Thoracic aorta (tissue), 2 donors: Measurements from ENCODE around the gene BBS2. TPM values are rescaled to one million over a fixed set of nuclear protein-coding genes. Genes with fewer than 3 reads are reported as not detected.

Experiments used
- ATAC-seq: fragments of 150-250 bp; one replicate; pipeline ENCODE4 v1.8.0; 2017; ENCODE audit warnings: low read depth; ENCODE audit not compliant: insufficient number of reproducible peaks, low FRiP score
- DNase-seq: peaks from one replicate; pipeline ENCODE4 v3.0.0-alpha.2; 2020; ENCODE audit warnings: low spot score
- H3K27ac ChIP-seq, 2 donors: fragments of 200-600 bp; sonication (generic); 1 replicate in 1 of 2; 2 replicates in 1 of 2; pipeline ENCODE4 v1.5.1; 2016; ENCODE audit warnings: mild to moderate bottlenecking in 2 of 2, moderate library complexity in 2 of 2
- H3K27me3 ChIP-seq: fragments of 200-600 bp; sonication (generic); replicated peaks from 2 replicates; pipeline ENCODE4 v1.6.0; 2016; ENCODE audit warnings: mild to moderate bottlenecking; ENCODE audit not compliant: insufficient read depth
- H3K36me3 ChIP-seq: fragments of 200-600 bp; sonication (generic); one replicate; pipeline ENCODE4 v1.5.1; 2016
- H3K4me1 ChIP-seq, 2 donors: fragments of 200-600 bp; sonication (generic); 1 replicate in 1 of 2; 2 replicates in 1 of 2; pipeline versions ENCODE4 v1.5.1 to v1.6.0; 2016; ENCODE audit warnings: low read depth in 2 of 2, mild to moderate bottlenecking in 1 of 2; ENCODE audit not compliant: control insufficient read depth in 1 of 2
- H3K4me3 ChIP-seq: fragments of 200-600 bp; sonication (generic); 2 replicates; pipeline ENCODE4 v1.5.1; 2016; ENCODE audit warnings: mild to moderate bottlenecking
- H3K9me3 ChIP-seq: fragments of 200-600 bp; sonication (generic); 2 replicates; pipeline ENCODE4 v1.5.1; 2016
- total RNA-seq, 2 donors: library from RNA; depleted of rRNA; stranded (reverse); fragments of >200 nt; gene quantifications; one replicate each; pipeline versions ENCODE4 v1.1.0 to v1.2.3, GENCODE V29; 2016
- TF ChIP-seq, protein P1 (sequence below): fragments of 200-600 bp; sonication (generic); IDR thresholded peaks from one replicate; pipeline ENCODE4 v1.5.1; 2019; ENCODE audit warnings: antibody characterized with exemption

BBS2 gene
- total RNA-seq, 2 donors from 2014 or later, result 33.3 to 39.3 TPM

DNA sequence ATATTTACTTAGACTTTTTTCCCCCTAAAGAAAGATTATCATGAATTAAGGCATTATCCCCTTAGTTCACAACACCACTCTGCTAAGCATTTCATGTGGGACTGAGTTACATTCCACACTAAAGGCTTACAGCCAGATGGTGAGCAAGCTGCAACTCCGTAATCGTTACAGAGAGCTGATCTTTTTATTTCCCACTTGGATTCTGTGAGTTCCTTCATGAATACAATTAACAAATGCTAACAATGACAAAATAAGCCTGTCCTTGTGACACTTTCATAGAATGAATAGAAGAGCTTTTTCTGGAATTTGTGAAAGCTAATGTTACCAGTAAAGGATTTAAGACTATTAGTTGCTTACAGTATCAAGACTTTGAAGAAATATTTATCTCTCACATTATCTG is 59.7 kb downstream of the BBS2 start:
- DNase-seq (no peak), ATAC-seq (no peak)
- TF ChIP-seq, protein P1, sequence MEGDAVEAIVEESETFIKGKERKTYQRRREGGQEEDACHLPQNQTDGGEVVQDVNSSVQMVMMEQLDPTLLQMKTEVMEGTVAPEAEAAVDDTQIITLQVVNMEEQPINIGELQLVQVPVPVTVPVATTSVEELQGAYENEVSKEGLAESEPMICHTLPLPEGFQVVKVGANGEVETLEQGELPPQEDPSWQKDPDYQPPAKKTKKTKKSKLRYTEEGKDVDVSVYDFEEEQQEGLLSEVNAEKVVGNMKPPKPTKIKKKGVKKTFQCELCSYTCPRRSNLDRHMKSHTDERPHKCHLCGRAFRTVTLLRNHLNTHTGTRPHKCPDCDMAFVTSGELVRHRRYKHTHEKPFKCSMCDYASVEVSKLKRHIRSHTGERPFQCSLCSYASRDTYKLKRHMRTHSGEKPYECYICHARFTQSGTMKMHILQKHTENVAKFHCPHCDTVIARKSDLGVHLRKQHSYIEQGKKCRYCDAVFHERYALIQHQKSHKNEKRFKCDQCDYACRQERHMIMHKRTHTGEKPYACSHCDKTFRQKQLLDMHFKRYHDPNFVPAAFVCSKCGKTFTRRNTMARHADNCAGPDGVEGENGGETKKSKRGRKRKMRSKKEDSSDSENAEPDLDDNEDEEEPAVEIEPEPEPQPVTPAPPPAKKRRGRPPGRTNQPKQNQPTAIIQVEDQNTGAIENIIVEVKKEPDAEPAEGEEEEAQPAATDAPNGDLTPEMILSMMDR, result no peak
- H3K9me3 ChIP-seq, result no peaks in the 10 kb centered on the region
- peaks cover 17% of the 10 kb centered on the region for H3K36me3 ChIP-seq
- no peak overlapping the region for H3K4me3 ChIP-seq
- H3K27ac ChIP-seq, result no peak overlapping the region
- no peaks in the 10 kb centered on the region for H3K4me1 ChIP-seq
- no peaks in the 10 kb centered on the region for H3K27me3 ChIP-seq

DNA sequence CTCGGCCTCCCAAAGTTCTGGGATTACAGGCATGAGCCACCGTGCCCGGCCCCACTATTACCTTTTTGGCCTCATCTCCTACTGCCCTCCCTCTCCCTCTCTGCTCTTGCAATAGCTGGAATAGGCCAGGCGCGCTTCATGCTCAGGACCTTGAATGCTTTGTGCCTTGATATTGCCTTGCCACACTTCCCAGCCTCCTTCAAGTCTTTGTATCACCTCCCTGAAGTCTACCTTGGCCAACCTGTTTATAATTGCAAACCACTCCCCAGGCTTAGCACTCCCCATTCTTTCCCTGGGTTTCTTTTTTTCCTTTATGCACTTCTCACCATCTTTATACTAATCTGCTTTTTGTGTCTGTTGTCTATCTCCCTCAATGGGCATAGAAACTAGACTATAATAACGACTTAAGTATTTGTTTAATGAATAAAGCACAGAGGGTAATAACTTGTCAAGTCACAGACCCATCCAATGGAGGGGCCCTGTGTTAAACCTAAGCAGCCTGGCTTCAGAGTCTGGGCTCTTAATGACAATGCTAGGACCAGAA is 61.8 kb downstream of the BBS2 start:
- H3K27ac ChIP-seq, result no peak overlapping the region
- H3K4me3 ChIP-seq, result no peak overlapping the region
- H3K36me3 ChIP-seq, result peaks cover 21% of the 10 kb centered on the region
- ATAC-seq (no peak), DNase-seq (no peak)
- H3K27me3 ChIP-seq, result no peaks in the 10 kb centered on the region
- TF ChIP-seq, protein P1, result no peak
- peaks cover 0 to 5% of the 10 kb centered on the region in 2 donors for H3K4me1 ChIP-seq
- no peaks in the 10 kb centered on the region for H3K9me3 ChIP-seq

DNA sequence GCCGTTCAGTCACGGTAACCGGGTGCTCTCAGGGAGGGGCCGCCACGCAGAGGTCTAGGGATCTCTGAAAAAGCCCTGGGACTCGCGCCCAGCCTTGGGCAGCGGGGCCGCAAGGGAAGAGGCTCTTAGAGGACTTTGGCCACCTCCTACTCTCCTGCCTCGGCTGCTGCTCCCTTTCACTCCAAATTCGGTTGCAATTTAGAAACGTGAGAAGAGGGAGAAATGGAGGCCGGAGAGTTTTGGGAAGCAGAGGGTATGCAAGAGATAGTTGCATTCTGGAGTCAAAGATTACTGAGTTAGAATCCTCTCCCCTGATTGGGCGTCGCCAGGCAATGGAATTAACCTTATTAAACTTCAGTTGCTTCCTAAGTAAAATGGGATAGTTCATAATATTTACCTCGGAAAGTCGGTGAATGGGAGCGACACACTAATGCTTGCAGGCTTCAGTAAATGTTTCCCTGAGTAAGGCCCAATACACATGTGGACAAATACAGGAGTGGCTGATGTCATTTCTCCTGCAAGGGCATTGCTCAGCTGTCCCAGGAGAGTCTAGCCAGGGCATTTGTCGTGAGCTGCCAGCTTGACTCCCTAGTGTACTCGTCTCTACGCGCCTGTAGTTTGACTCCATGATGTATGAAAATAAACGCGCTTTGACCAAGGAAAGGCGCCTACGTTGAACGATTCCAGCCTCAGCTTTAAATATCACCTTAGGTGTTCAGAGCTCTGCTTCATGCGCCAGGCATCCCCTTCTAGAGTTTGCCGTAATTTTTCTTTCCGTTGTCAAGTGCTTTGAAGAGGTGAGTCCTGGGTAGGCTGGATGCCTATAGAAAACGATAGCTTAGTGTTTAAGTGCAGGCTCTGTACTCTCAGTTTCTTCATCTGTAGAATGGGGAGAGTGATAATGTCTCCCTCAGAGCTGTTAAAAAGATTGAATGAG is 67.8 kb downstream of the BBS2 start:
- TF ChIP-seq, protein P1, result no peak
- peaks cover 5% of the 10 kb centered on the region for H3K36me3 ChIP-seq
- peaks cover 18 to 43% of the 10 kb centered on the region in 2 donors for H3K4me1 ChIP-seq
- H3K27me3 ChIP-seq, result no peaks in the 10 kb centered on the region
- peak overlapping the region; percentile 90 for H3K4me3 ChIP-seq
- peak overlapping the region; percentile 90 to 91 for H3K27ac ChIP-seq
- DNase-seq (peak; percentile 15), ATAC-seq (peak; percentile 48)
- no peaks in the 10 kb centered on the region for H3K9me3 ChIP-seq

- H3K36me3 ChIP-seq, result peaks cover 7% of the 10 kb centered on the region
- TF ChIP-seq, protein P1, result peak; percentile 7
- H3K4me1 ChIP-seq, result peaks cover 18 to 43% of the 10 kb centered on the region in 2 donors
- H3K4me3 ChIP-seq, result peak within 1 kb of the TSS; percentile 90
- DNase-seq (peak; percentile 90), ATAC-seq (peak; percentile 99)
- no peaks in the 10 kb centered on the region for H3K27me3 ChIP-seq
- peak within 1 kb of the TSS; percentile 90 to 91 for H3K27ac ChIP-seq
- H3K9me3 ChIP-seq, result no peaks in the 10 kb centered on the region
Observed at GRCh38 chr16:56450986-56451752, 68.7 kb downstream of the BBS2 start, which contains the start of the genes NUDT21 and OGFOD1. TSS of gene NUDT21 (minus strand) at chr16:56451332. CDS start at chr16:56451202, 130 bp downstream. TSS of gene OGFOD1 (plus strand) at chr16:56451554. CDS start at chr16:56451613, 59 bp downstream.
